Endometrium (tissue), 2 donors: ENCODE results near the gene ZSCAN5A.
"Not testable (repeated sequence)": the region's sequence is repeated elsewhere in the genome, so short reads cannot be mapped to it uniquely, and the experiment has no call there.

Experiments
- FAIRE-seq: peaks from 2 replicates; lab custom pipeline; 2012; peaks lifted over from hg19 to GRCh38; lab: Jason Lieb, UNC
- donor health status: control.
- donor health status: control.

The ZSCAN5A gene

GRCh38 chr19:56209091-56209490, 105.5 kb downstream of the ZSCAN5A start:
- FAIRE-seq, result no peak

GRCh38 chr19:56207581-56207980, 107.1 kb downstream of the ZSCAN5A start:
- FAIRE-seq, result not testable (repeated sequence)

GRCh38 chr19:56201973-56202372, 112.7 kb downstream of the ZSCAN5A start, which contains the start of gene ZSCAN5C:
Gene ZSCAN5C (plus strand): TSS chr19:56202273. CDS start chr19:56205914, 3,641 bp downstream.
- FAIRE-seq, result no peak

DNA sequence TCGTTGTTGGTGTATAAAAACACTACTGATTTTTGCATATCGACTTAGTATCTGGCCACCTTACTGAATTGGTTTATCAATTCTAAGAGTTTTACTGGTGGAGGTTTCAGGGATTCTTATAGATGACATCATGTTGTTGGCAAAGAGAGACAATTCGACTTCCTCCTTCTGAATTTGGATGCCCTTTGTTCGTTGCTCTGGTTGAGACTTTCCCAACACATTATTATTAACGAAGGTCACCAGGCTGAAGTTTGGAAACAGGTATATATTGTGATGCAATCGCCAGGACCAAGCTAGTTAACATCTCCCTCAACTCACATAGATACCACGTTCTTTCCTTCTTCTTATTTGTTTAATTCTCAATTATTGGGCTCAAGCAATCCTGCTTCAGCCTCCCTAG, 115.0 kb downstream of the ZSCAN5A start:
- FAIRE-seq, result no peak

DNA sequence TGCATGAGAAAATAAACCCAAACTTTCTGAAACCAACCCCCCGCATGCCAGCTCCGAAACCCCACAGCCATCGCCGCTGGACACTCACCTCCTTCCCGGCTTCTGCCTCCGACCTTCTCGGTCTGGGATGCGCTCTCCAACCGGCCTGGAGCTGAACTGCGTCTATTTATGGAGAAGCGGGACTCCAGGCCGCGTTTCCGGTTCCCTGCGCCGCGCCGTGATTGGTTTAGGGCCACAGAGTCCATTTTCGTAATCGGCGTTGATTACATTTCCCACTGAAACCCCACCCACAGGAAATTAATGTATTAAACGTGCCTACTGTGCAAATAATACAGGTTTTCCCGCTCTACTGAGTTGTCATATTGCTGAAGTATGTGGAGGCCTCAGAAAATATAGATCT, 117.0 kb downstream of the ZSCAN5A start, which contains the start of gene ZSCAN5B:
TSS of gene ZSCAN5B (minus strand) at position 138 of the 400 bp plus-strand sequence. CDS start 4,731 bp downstream, outside the sequence.
- not testable (repeated sequence) for FAIRE-seq

DNA sequence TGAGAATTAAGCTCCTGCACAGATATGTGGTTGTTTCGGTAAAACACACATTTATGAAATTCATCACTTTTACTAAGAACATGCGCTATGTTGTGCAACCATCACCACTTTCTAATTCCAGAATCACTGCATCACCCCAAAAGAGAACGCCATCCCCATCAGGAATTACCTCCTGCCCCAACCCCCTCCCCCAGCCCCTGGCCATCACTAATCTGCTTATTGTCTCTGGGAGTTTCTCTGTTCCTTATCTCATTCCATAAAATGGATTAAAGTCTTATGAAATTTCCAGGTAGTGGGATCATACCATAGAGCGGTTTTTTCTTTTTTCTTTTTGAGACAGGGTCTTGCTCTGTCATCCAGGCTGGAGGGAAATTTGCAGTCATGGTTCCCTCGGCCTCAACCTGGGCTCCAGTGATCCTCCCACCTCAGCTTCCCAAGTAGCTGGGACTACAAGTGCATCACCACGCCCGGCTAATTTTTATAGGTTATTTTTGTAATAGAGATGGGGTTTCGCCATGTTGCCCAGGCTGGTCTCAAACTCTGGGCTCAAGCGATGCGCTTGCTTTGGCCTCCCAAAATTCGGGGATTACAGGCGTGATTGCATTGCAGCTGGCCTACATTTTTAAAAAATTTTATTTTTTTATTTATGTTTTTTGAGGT, 120.5 kb downstream of the ZSCAN5A start:
- FAIRE-seq, result no peak

- FAIRE-seq, result no peak
Measured at GRCh38 chr19:56191711-56192110, 122.9 kb downstream of the ZSCAN5A start.

- no peak for FAIRE-seq
Measured at GRCh38 chr19:56191115-56191514, 123.5 kb downstream of the ZSCAN5A start.

- no peak for FAIRE-seq
Measured at GRCh38 chr19:56189785-56190184, 124.9 kb downstream of the ZSCAN5A start.

DNA sequence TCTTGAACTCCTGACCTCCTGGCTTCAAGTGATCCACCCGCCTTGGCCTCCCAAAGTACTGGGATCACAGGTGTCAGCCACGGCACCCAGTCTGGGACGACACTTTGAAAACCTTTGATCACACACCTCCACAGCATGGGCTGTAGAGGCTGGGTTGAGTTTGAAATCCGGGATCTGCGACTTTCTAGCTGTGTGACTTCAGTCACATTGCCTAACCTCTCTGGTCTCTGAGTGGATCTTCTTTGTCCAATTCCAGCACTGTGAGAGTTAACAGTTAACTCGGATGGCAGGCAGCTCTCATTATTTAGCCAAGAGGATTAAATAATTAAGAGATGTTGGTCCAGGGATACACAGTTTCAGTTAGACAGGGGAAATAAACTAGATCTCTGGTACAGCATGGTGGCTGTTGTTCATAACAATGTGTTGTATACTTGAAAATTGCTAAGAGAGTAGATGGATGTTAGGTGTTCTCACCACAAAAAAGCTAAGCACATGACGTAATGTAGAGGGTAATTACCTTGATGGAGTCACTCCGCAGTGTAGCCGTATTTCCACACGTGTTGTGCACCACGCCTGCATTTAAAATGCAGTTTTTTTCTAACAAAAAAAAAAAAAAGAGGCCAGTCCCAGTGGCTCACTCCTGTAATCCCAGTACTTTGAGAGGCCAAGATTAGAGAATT, 136.9 kb downstream of the ZSCAN5A start:
- FAIRE-seq, result no peak

DNA sequence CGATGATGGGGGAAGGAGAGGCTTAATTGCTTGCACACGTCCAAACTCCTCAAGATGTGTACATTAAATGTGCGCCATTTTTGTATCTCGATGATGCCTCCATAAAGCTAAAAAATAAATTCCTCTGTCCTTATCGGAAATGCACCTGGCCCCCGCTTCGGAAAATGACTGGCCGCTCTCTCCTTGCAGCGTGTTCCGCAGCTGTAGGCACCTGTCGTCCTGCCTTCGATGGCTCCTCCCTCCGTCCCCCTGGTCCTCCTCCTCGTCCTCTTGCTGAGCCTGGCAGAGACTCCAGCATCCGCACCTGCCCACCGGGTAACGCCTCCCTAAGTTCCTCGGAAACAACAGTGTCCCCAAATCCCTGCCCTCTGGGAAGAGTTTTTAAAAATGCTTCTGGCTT, 137.8 kb downstream of the ZSCAN5A start:
- no peak for FAIRE-seq

GRCh38 chr19:56176310-56176709, 138.3 kb downstream of the ZSCAN5A start:
- not testable (repeated sequence) for FAIRE-seq

DNA sequence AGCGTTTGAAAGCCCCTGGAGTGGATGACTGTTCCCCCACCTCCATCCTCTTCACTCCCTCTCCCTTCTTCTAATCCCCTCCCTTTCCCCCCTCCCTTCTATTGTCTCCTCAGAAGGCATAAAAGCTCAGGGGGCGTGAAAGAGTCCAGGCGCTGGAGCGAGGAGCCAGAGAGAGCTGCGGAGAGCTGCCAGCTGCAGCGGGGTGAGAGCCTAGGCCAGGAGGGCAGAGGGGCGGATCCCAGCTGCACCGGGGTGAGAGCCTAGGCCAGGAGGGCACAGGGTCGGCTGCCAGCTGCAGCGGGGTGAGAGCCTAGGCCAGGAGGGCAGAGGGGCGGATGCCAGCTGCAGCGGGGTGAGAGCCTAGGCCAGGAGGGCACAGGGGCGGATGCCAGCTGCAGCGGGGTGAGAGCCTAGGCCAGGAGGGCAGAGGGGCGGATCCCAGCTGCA, 138.8 kb downstream of the ZSCAN5A start, which contains the start of gene GALP:
TSS of gene GALP (plus strand) at position 148 of the 447 bp plus-strand sequence. CDS start 1,101 bp downstream, outside the sequence.
- not testable (repeated sequence) for FAIRE-seq

GRCh38 chr19:56174550-56174949, 140.1 kb downstream of the ZSCAN5A start:
- no peak for FAIRE-seq

GRCh38 chr19:56174086-56174485, 140.6 kb downstream of the ZSCAN5A start:
- no peak for FAIRE-seq
